Stimulated activated CD4-positive, alpha-beta T cell treated with anti-CD3 and anti-CD28 coated beads, TNF-alpha, amount 100 ng/mL, for 24 hours (primary cell): ENCODE results near the gene CCDC134.
"Not testable (repeated sequence)": the region's sequence is repeated elsewhere in the genome, so short reads cannot be mapped to it uniquely, and the experiment has no call there.

Source experiments
- DNase-seq, 3 experiments: peaks; one replicate each; pipeline ENCODE4 v3.0.0-alpha.2; 2020; ENCODE audit warnings: low read depth in 3 of 3

CCDC134 gene

GRCh38 chr22:41822317-41823057 is 22.0 kb downstream of the CCDC134 start:
- peak in 1 of 3 experiments; percentile 43 for DNase-seq

- no peak for DNase-seq
Measured at GRCh38 chr22:41823797-41824196, 23.3 kb downstream of the CCDC134 start.

GRCh38 chr22:41825376-41825775 is 24.9 kb downstream of the CCDC134 start:
- DNase-seq, result no peak

GRCh38 chr22:41826021-41826420 is 25.5 kb downstream of the CCDC134 start:
- DNase-seq, result no peak

GRCh38 chr22:41826430-41827383 is 26.2 kb downstream of the CCDC134 start:
- no peak for DNase-seq

- DNase-seq, result no peak
Measured at GRCh38 chr22:41827671-41828070, 27.2 kb downstream of the CCDC134 start.

GRCh38 chr22:41828516-41828915 is 28.0 kb downstream of the CCDC134 start:
- DNase-seq, result no peak

GRCh38 chr22:41830174-41830573 is 29.7 kb downstream of the CCDC134 start:
- no peak for DNase-seq

GRCh38 chr22:41831383-41831782 is 30.9 kb downstream of the CCDC134 start:
- no peak for DNase-seq

GRCh38 chr22:41831828-41832552 is 31.5 kb downstream of the CCDC134 start:
- DNase-seq, result no peak

- peak; percentile 97 to 99 (median 98) for DNase-seq
Measured at GRCh38 chr22:41832553-41833368, 32.3 kb downstream of the CCDC134 start, which contains the start of gene SREBF2. Gene SREBF2, plus strand, starts transcription at chr22:41833105. Its CDS starts 166 bp downstream, at chr22:41833271.

GRCh38 chr22:41833369-41834004 is 33.0 kb downstream of the CCDC134 start:
- peak in 1 of 3 experiments; percentile 39 for DNase-seq

- DNase-seq, result no peak
Measured at GRCh38 chr22:41834005-41834944, 33.8 kb downstream of the CCDC134 start.

- DNase-seq, result not testable (repeated sequence)
Measured at GRCh38 chr22:41835462-41835861, 35.0 kb downstream of the CCDC134 start.

GRCh38 chr22:41836551-41836950 is 36.1 kb downstream of the CCDC134 start:
- no peak for DNase-seq

- no peak for DNase-seq
Measured at GRCh38 chr22:41838842-41839618, 38.6 kb downstream of the CCDC134 start.

- DNase-seq, result no peak
Measured at GRCh38 chr22:41840216-41840615, 39.7 kb downstream of the CCDC134 start.

GRCh38 chr22:41841085-41841712 is 40.7 kb downstream of the CCDC134 start:
- DNase-seq, result no peak
